OCI-M2 (cell line): ENCODE data around the gene ARL8A.
"Not testable (repeated sequence)": the region's sequence is repeated elsewhere in the genome, so short reads cannot be mapped to it uniquely, and the experiment has no call there.

Experiments used
- DNase-seq: peaks from one replicate; lab custom pipeline; 2025; ENCODE audit not compliant: unreplicated experiment; lab: John Stamatoyannopoulos, UW

The ARL8A gene

GRCh38 chr1:202117898-202118371, 26.6 kb downstream of the ARL8A start:
- DNase-seq: no peak

- no peak for DNase-seq
These were observed 28.2 kb downstream of the ARL8A start for GRCh38 chr1:202116287-202116686.

- DNase-seq: no peak
These were observed 30.7 kb downstream of the ARL8A start for GRCh38 chr1:202113690-202114300.

- DNase-seq: no peak
These were observed 31.5 kb downstream of the ARL8A start for GRCh38 chr1:202112859-202113689.

- DNase-seq: not testable (repeated sequence)
These were observed 32.9 kb downstream of the ARL8A start for GRCh38 chr1:202111589-202111988.

- DNase-seq: no peak
These were observed 33.6 kb downstream of the ARL8A start for GRCh38 chr1:202110977-202111376.

GRCh38 chr1:202107801-202108731, 36.5 kb downstream of the ARL8A start:
- no peak for DNase-seq

- no peak for DNase-seq
These were observed 37.2 kb downstream of the ARL8A start for GRCh38 chr1:202107321-202107761.

- DNase-seq: no peak
These were observed 37.9 kb downstream of the ARL8A start for GRCh38 chr1:202106340-202107254.

- DNase-seq: no peak
These were observed 38.8 kb downstream of the ARL8A start for GRCh38 chr1:202105571-202106339.

- no peak for DNase-seq
These were observed 40.5 kb downstream of the ARL8A start for GRCh38 chr1:202104073-202104472.

- no peak for DNase-seq
These were observed 43.4 kb downstream of the ARL8A start for GRCh38 chr1:202101184-202101583.

GRCh38 chr1:202093858-202094257, 50.7 kb downstream of the ARL8A start:
- no peak for DNase-seq

GRCh38 chr1:202090994-202091393, 53.5 kb downstream of the ARL8A start:
- no peak for DNase-seq

- DNase-seq: no peak
These were observed 56.3 kb downstream of the ARL8A start for GRCh38 chr1:202088206-202088605.

GRCh38 chr1:202086579-202087350, 57.8 kb downstream of the ARL8A start:
- no peak for DNase-seq

GRCh38 chr1:202085682-202086373, 58.7 kb downstream of the ARL8A start:
- DNase-seq: no peak
